COLO829 (cell line): ENCODE measurements around the gene LDLR.
A peak's percentile ranks its signal among the peaks of the same experiment; 100 is the strongest.
"Not testable (repeated sequence)": the region's sequence is repeated elsewhere in the genome, so short reads cannot be mapped to it uniquely, and the experiment has no call there.

Experiments used
- DNase-seq: peaks from one replicate; pipeline ENCODE4 v3.0.0; 2012; ENCODE audit warnings: low spot score

LDLR gene

DNA sequence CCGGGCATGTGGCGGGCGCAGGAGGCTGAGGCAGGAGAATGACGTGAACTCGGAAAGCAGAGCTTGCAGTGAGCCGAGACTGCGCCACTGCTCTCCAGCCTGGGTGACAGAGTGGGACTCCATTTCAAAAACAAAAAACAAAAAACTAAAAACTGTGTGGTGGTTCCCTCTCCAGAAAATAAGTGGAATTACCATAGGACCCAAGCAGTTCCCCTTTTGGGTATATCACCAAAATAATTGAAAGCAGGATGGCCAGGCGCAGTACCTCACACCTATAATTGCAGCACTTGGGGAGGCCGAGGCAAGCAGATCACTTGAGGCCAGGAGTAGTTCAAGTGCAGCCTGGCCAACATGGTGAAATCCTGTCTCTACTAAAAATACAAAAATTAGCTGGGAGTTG, 15.7 kb upstream of the LDLR start:
- no peak for DNase-seq

GRCh38 chr19:11076792-11077191, 12.5 kb upstream of the LDLR start:
- DNase-seq: not testable (repeated sequence)

DNA sequence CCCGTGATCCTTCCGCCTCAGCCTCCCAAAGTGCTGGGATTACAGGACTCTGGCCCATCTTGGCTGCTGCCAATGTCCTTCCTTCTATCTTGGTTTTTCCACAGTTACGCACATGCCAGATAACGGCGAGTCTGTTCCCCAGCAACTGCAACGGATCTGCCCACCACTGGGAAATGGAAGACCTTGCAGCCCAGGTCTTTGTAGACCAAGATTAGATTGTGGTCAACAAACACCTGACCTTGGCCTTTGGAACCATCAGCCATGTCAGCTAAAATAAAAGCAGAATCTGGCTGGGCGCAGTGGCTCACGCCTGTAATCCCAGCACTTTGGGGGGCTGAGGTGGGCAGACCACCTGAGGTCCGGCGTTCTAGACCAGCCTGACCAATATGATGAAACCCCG, 10.4 kb upstream of the LDLR start:
- no peak for DNase-seq

DNA sequence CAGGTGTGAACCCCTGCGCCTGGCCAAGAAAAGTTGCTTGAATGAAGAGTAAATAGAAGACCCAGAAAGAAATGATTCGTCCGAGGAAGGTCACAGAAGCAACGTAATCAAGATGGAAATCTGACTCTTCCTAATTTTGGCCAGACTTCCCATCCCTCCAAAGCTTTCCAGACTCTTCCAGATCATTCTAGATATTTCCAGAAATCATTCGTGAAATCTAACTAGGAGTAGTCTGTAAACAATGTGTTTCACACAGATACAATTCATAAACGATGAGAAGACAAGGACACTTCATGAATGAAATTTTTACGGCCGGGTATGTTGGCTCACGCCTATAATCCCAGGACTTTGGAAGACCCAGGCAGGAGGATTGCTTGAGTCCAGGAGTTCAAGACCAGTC, 9.3 kb upstream of the LDLR start:
- DNase-seq: no peak

DNA sequence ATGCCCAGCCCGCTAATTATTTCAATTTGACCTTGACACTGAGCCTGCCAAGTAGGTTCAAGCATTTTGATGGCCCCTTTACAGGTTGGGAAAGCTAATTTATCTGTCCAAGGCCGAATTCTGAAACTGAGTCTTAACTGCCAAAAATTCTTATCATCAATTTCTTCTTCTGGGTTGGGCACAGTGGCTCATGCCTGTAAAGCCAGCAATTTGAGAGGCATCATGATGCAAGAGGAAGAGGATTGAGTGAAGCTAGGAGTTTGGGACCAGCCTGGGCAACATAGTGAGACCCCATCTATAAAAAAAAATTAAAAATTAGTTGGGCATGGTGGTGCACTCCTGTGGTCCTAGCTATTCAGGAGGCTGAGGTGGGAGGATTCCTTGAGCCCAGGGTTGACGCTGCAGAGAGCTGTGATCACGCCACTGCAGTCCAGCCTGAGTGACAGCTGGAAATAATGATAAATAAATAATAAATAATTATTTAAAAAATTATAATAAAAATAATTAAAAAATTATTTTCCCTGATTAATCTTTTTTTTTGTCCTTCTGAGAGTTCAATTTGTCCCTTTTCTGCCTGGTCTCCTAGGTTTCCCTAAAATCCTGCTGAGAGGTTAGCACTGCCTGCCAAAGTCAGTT, 1.3 kb upstream of the LDLR start:
- DNase-seq: no peak

DNA sequence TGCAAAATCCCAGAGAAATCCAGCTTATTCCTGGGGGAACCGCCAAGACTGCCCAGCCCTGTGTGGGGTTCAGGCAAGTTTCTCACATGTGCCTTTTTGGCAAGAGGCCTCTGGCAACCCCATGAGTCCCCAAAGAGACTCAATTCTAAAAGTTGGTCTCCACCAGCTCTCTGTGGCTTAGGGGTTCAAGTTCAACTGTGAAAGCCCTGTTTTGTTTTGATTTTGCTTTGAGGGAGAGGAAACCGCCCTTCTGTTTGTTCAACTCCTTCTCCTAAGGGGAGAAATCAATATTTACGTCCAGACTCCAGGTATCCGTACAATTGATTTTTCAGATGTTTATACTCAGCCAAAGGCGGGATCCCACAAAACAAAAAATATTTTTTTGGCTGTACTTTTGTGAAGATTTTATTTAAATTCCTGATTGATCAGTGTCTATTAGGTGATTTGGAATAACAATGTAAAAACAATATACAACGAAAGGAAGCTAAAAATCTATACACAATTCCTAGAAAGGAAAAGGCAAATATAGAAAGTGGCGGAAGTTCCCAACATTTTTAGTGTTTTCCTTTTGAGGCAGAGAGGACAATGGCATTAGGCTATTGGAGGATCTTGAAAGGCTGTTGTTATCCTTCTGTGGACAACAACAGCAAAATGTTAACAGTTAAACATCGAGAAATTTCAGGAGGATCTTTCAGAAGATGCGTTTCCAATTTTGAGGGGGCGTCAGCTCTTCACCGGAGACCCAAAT, 583 bp upstream of the LDLR start:
- DNase-seq: no peak

- DNase-seq: not testable (repeated sequence)
These were observed 676 bp downstream of the LDLR start for GRCh38 chr19:11090014-11090263.

- DNase-seq: peak; percentile 91
These were observed 1.2 kb downstream of the LDLR start for GRCh38 chr19:11090264-11090996.

- no peak for DNase-seq
These were observed 1.9 kb downstream of the LDLR start for GRCh38 chr19:11090997-11091702.

GRCh38 chr19:11091703-11092153, 2.5 kb downstream of the LDLR start:
- DNase-seq: peak; percentile 92

DNA sequence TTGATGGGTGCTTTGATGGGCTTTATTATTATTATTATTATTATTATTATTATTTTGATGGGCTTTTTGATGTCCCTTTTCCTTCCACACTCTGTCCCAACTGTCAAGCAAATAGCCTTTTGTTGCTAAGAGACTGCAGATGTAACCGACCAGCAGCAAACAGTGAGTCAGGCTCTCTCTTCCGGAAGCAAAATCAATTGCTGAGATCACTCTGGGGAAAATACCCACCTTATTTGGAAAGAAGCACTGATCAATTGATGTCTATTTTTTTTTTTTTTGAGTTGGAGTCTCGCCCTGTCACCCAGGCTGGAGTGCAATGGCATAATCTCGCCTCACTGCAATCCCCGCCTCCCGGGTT, 2.9 kb downstream of the LDLR start:
- peak; percentile 82 for DNase-seq

- DNase-seq: no peak
These were observed 4.5 kb downstream of the LDLR start for GRCh38 chr19:11093689-11094238.

- DNase-seq: no peak
These were observed 5.2 kb downstream of the LDLR start for GRCh38 chr19:11094520-11094894.

- no peak for DNase-seq
These were observed 7.1 kb downstream of the LDLR start for GRCh38 chr19:11096210-11096841.

GRCh38 chr19:11097367-11097766, 8.1 kb downstream of the LDLR start:
- DNase-seq: not testable (repeated sequence)

DNA sequence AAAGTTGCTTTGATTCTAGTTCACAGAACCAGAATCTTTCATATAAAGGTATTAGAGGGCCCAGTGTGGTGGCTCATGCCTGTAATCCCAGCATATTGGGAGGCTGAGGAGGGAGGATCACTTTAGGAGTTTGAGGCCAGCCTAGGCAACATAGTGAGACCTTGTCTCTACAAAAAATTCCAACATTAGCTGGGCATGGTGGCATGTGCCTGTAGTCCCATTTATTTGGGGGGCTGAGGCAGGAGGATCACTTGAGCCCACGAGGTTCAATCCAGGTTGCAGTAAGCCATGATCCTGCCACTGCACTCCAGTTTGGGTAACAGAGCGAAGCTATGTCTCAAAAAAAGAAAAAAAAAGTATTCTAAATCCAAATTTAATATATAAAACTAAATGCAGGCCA, 9.1 kb downstream of the LDLR start:
- DNase-seq: no peak

- DNase-seq: no peak
These were observed 9.6 kb downstream of the LDLR start for GRCh38 chr19:11098861-11099260.

GRCh38 chr19:11100049-11100448, 10.8 kb downstream of the LDLR start:
- no peak for DNase-seq

GRCh38 chr19:11101057-11101456, 11.8 kb downstream of the LDLR start:
- DNase-seq: no peak

DNA sequence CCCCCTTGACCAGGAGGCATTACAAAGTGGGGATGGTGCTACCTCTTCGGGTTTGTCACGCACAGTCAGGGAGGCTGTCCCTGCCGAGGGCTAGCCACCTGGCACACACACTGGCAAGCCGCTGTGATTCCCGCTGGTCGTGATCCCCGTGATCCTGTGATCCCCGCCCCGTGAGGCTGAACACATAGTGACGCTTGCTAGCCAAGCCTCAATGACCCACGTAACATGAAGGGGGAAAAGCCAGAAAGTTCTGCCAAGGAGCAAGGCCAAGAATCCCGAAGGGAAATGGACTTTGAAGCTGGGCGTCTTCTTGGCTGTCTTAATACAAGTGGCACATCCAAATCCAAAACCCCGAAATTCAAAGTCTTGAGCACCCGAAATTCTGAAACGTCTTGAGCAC, 13.7 kb downstream of the LDLR start:
- no peak for DNase-seq

DNA sequence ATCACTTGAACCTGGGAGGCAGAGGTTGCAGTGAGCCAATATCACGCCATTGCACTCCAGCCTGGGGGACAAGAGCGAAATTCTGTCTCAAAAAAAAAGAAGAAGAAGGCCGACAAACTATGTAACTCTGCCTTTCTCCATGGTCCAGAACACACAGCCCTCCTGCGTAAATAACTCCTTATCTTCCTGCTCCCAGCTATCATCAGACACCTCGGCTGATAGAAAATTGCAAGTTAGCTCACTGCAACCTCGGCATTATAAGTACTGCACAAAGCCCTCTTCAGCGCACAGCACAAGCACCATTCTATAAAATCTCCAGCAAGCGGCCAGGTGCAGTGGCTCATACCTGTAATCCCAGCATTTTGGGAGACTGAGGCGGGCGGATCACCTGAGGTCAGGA, 14.4 kb downstream of the LDLR start:
- not testable (repeated sequence) for DNase-seq

GRCh38 chr19:11105014-11105636, 15.9 kb downstream of the LDLR start:
- DNase-seq: no peak
